ENCODE results near the gene EN1. TPM values are rescaled to one million over a fixed set of nuclear protein-coding genes. Genes with fewer than 3 reads are reported as not detected.

Gene EN1
- polyA plus RNA-seq, 1 donor (not counting 4 experiments of a cell fraction or from before 2014, with no cell fraction given): 0.05 TPM

GRCh38 chr2:118889995-118890394 is 42.5 kb upstream of the EN1 start:
- DNase-seq (ENCODE audit: low read depth, low spot score): no peak
- Histone ChIP-seq H3K79me2 (ENCODE audit: control insufficient read depth, insufficient read depth, low read length) (no peaks in the 10 kb centered on the region), H4K20me1 (ENCODE audit: control insufficient read depth, extremely low read depth, insufficient read depth, low read length) (no peaks in the 10 kb centered on the region), H3K27me3 (ENCODE audit: control insufficient read depth, extremely low read depth, insufficient read depth, low read length) (no peaks in the 10 kb centered on the region), H3K9me3 (ENCODE audit: control insufficient read depth, low read depth, low read length) (peaks cover 2% of the 10 kb centered on the region), H3K4me3 (ENCODE audit: control insufficient read depth in 2 of 3, extremely low read depth in 1 of 3, insufficient read depth in 2 of 3, low read depth in 1 of 3, low read length in 3 of 3) (no peak overlapping the region), H3K27ac (ENCODE audit: control insufficient read depth, insufficient read depth, low read length) (no peak overlapping the region), H3K9me1 (ENCODE audit: control insufficient read depth, extremely low read depth, insufficient read depth, low read length) (no peaks in the 10 kb centered on the region), H3K4me2 (ENCODE audit: control insufficient read depth, extremely low read depth, insufficient read depth, low read depth, low read length) (no peak overlapping the region), H2AFZ (ENCODE audit: control insufficient read depth, low read length) (no peak overlapping the region), H3K36me3 (ENCODE audit: control insufficient read depth in 2 of 2, extremely low read depth in 1 of 2, insufficient read depth in 2 of 2, low read length in 2 of 2) (no peaks in the 10 kb centered on the region), H3K4me1 (ENCODE audit: control insufficient read depth, extremely low read depth, insufficient read depth, low read length) (no peaks in the 10 kb centered on the region), H3K9ac (ENCODE audit: control insufficient read depth, extremely low read depth, insufficient read depth, low read length) (no peak overlapping the region)
- dilution Hi-C loops (cut with MboI; ENCODE audit: extremely low pct_ligation_motif_present, low sequenced_read_pairs): no loop called here
- TF ChIP-seq EZH2 (IDR thresholded peaks at IDR 0.05; ENCODE audit: low read length) (no peak), CTCF (optimal IDR thresholded peaks at IDR 0.05 in 1 of 3, IDR thresholded peaks at IDR 0.05 in 1 of 3, conservative IDR thresholded peaks at IDR 0.05 in 1 of 3; ENCODE audit: extremely low read depth in 1 of 3, insufficient read depth in 2 of 3, low read length in 3 of 3) (no peak)
- no peak for FAIRE-seq

GRCh38 chr2:118883792-118884191 is 36.3 kb upstream of the EN1 start:
- Histone ChIP-seq H3K9ac (ENCODE audit: control insufficient read depth, extremely low read depth, insufficient read depth, low read length) (no peak overlapping the region), H4K20me1 (ENCODE audit: control insufficient read depth, extremely low read depth, insufficient read depth, low read length) (peaks cover 3% of the 10 kb centered on the region), H3K36me3 (ENCODE audit: control insufficient read depth in 2 of 2, extremely low read depth in 1 of 2, insufficient read depth in 2 of 2, low read length in 2 of 2) (no peaks in the 10 kb centered on the region), H2AFZ (ENCODE audit: control insufficient read depth, low read length) (no peak overlapping the region), H3K27ac (ENCODE audit: control insufficient read depth, insufficient read depth, low read length) (no peak overlapping the region), H3K4me2 (ENCODE audit: control insufficient read depth, extremely low read depth, insufficient read depth, low read depth, low read length) (no peak overlapping the region), H3K4me3 (ENCODE audit: control insufficient read depth in 2 of 3, extremely low read depth in 1 of 3, insufficient read depth in 2 of 3, low read depth in 1 of 3, low read length in 3 of 3) (no peak overlapping the region), H3K79me2 (ENCODE audit: control insufficient read depth, insufficient read depth, low read length) (no peaks in the 10 kb centered on the region), H3K4me1 (ENCODE audit: control insufficient read depth, extremely low read depth, insufficient read depth, low read length) (peaks cover 9% of the 10 kb centered on the region), H3K27me3 (ENCODE audit: control insufficient read depth, extremely low read depth, insufficient read depth, low read length) (peaks cover 15% of the 10 kb centered on the region), H3K9me3 (ENCODE audit: control insufficient read depth, low read depth, low read length) (no peaks in the 10 kb centered on the region), H3K9me1 (ENCODE audit: control insufficient read depth, extremely low read depth, insufficient read depth, low read length) (no peaks in the 10 kb centered on the region)
- dilution Hi-C loops (cut with MboI; ENCODE audit: extremely low pct_ligation_motif_present, low sequenced_read_pairs): no loop called here
- TF ChIP-seq CTCF (optimal IDR thresholded peaks at IDR 0.05 in 1 of 3, IDR thresholded peaks at IDR 0.05 in 1 of 3, conservative IDR thresholded peaks at IDR 0.05 in 1 of 3; ENCODE audit: extremely low read depth in 1 of 3, insufficient read depth in 2 of 3, low read length in 3 of 3): no peak
- TF ChIP-seq EZH2 (IDR thresholded peaks at IDR 0.05; ENCODE audit: low read length): no peak
- DNase-seq (ENCODE audit: low read depth, low spot score): no peak
- FAIRE-seq: no peak

All from keratinocyte (primary cell).